HG02588 (cell line): Measurements from ENCODE around the gene SKAP2.

Experiments
- ATAC-seq: cut with Tn5 transposase; IDR thresholded peaks from one replicate; pipeline ENCODE4 v1.9.1; 2021; ENCODE audit warnings: mild to moderate bottlenecking, moderate library complexity; ENCODE audit not compliant: unreplicated experiment

Gene SKAP2

DNA sequence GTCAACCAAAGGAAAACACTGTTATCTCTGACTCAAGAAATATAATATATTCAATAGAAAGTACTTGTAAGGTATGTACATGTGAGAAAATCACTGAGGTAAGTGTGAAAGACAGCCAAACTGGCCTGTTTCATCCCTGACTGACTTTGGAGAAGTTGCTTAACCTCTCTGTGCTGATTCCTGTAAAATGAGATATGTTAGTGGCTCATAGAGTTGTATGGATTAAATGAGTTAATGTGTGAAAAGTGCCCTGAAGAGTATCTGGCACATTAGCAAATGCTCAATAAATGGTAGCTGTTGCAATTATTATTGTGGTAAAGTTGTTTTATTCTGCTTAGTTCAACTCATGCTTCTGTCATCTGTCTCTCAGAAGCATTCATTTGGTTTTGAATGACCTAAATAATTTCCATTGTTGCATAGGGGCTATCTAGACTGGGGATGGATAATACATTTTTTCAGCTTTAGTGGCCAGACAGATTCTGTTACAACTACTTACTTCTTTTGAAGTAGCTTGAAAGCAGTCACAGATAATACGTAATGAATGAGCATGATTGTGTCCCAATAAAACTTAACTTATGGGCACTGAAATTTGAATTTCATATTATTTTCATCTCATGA is 84.3 kb downstream of the SKAP2 start:
- ATAC-seq, result no peak

DNA sequence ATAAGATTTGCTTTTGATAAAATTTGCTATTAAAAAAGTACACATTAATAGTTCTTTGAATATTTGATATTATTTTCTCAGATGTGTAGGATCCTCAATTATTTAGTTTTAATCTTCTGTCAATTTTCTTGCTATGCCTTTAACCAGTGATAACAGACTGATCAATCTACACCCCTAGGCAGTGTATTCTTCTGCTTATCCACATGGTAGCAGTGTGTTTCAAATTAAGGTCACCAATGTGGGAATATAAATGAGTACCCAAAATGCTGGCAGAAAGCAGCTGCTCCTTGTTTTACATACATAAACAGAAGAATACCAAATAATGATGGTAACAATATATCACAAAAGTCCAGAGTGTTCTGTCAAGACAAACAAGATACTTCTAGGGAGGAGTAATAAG is 87.0 kb downstream of the SKAP2 start:
- ATAC-seq, result no peak

DNA sequence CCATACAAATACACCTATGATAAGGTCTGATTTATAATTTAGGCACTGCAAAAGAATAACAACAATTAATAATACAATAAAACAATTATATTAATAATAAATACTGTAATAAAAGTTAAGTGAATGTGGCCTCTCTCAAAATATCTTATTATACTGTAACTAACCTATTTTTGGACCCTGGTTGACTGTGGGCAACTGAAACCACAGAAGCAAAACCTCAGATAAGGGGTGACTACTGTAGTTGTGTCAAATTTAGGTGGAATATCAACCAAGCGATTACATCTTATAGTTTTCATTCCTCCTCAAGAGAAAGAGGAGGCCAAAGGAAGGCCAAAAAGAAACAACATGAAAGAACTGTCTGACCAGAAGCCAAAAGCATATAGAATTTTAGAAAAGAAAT is 103.9 kb downstream of the SKAP2 start:
- ATAC-seq, result no peak

DNA sequence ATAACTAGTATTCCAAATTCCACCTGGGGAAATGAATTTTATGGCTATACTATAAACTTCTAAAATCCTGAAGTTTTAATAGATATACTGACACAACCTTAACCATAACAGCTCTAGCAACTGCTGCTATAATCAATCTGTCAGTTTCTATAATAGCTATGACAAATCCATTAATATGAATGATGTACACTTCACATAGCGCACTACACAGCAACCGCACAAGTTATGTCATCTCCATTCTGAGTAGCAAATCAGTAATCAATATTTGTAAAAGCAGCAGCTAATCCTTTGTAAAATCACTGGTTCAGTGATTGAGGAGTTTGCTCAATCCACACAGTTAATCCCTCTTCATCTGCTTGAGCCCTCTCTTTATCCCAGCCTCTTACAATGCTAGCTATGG is 105.3 kb downstream of the SKAP2 start:
- no peak for ATAC-seq

DNA sequence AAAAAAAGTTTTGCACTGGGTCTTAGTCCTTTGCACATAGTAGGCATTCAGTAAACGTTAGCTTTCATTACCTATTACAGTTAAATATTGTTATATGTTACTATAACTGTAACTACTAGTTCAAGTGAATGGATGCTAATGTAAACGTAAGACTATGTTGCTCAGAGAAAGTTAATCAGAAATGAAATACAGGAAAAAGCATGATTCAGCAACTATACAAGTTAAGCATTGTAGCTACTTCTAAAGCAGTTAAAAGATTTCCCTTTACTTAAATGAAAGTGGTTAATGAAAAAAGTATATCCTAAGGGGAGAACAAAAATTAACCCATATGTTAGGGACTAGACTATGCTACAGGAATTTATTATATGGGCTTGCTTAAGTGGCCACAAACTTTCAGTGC is 121.2 kb downstream of the SKAP2 start:
- no peak for ATAC-seq

DNA sequence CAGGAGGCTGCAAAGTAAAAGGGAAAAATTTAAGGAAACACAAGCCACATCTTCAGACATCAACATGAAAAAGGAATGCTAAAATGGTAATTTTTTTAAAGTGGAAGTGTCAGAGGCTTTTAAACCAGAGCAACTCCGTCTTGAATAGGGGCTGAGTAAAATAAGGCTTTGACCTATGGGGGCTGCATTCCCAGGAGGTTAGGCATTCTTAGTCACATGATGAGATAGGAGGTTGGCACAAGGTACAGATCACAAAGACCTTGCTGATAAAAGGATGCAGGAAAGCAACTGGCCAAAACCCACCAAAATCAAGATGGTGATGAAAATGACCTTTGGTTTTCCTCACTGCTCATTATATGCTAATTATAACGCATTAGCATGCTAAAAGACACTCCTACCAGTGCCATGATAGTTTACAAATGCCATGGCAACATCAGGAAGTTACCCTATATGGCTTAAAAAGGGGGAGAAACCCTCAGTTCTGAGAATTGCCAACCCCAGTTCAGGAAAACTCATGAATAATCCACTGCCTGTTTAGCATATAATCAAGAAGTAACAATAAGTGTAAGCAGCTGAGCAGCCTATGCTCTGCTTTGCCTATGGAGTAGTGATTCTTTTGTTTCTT is 128.3 kb downstream of the SKAP2 start:
- ATAC-seq, result no peak

DNA sequence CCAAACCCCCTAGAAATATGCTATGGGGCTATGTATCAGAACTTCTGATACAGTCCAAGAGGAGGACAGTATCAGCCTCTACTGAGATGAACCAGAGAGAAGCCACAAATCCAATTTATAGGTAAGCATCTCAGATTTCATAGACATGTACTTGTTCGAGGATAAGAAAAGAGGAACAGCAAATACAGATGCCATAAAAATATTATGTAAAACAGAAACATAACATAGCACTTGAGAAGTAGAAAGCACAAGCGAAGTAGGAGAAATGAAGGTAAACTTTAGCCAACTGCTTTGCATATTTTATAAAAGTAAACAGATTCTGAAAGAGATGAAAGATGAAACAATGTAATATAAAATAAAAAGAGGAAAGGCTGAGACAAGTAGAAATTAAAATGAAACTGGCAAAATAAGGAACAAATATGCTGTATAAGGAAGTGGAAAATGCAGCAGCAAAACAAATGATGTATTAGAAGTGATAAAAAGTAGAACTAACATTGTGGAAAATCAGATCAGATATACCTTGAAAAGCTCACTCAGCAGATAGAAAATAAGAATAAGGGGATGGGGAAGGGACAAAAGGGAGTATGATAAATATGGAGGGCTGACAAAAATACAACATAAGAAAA is 135.1 kb downstream of the SKAP2 start:
- ATAC-seq, result no peak

DNA sequence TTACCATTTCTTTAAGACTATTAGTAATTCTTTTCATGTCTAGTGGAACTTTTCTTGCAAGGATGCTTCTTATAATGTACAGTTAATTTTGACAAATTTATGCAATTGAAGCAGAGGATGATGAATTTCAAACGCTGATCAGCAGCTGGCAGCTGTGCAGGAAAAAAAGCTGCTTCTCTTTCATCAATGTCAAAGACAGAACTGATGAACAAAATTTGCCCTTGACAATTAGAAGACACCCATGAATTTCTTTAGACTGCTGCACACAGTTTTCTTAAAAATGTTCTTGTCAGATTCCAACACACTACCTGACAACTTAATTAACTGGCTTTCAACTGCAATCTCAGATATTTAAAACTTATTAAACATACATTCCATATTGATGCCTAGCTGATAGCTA is 138.3 kb downstream of the SKAP2 start:
- ATAC-seq, result no peak

DNA sequence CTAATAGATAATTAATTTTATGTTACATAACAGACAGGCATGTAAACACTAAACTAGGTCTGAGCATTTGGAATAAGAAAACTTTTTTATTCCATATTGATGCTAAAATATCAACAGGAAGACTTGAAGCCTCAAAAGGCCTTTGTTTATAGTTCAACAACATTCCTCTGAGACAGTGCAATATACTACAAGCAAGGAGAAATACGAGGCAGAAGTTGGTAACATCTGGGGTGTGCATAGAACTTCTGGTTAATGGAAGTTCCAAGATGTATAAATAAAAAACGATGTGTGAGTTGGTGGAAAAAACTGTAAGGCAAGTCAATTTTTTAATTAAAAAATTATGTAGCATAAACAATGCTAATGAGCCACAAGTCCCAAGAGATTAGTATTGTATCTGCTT is 139.6 kb downstream of the SKAP2 start:
- ATAC-seq, result no peak

DNA sequence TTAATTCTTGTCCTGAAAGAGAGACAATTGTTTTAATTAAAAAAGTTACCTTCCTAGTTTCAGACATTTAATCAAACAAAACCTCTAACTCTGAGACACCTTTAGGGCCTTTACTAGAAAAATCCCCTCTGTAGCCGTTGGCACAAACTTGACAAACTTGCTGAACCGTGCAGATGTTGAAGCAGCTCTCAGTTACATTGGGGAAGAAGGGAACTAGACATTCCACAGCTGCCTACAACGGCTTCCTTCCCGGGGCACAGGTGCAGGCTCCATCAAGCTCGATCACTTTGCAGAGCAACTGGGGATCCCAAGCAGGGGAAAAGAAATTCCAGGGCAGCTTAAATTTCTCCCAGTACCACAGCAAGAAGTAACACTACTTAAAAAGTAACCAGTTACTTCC is 141.3 kb downstream of the SKAP2 start:
- no peak for ATAC-seq

DNA sequence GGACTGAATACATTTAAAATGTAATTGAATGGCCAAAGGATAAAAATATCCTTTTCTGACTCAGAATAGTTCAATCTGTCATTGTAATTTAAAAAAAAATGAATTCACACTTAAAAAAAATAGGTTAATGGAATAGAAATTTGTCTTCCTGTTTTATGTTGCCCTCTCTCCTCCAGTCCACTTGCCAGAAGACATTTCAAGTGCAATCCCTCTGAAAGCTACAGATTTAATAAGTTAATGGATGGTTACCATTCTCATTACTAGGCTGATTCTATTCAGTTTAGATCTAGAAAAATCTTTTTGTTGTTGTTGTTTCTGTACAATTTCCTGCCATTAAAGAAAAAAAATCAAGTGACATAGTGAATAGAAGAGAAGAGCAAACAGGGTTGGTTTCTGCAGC is 142.9 kb downstream of the SKAP2 start:
- ATAC-seq, result no peak

DNA sequence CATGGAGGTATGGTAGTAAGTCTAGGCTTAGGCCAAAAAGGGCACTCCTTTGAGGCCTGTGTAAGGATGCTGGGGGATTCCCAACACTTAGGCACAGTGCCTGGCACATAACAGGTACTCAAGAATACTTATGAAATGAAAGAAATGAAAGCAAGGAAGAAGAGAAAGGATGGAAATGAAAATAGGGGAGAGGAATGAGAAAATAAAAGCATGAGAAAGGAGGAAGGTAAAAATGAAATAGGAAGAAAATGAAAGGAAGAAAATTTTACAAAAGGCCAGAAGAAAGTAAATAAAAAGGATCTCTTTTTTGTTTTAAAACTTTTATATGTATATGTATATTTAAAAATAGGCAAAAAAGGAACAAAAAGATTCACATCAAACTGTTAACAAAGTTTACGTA is 146.3 kb downstream of the SKAP2 start:
- no peak for ATAC-seq

DNA sequence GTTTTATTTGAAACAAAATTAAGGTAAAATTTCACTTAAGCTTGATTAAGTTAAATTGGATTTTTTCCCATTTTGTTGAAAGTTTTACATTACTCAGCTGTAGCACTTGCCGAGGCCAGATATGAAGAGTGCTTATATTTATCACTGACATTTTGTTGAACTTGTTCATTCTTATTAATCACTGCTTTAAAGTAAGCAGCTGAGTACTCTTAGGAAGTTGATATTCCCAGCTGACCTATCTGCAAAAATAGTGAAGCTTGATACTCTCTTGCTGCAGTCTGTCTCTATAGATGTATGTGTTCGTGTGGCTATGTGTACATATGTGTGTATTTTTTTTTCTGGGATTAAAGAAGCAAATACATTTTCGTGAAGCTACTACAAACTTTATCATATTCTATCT is 150.0 kb downstream of the SKAP2 start:
- no peak for ATAC-seq

DNA sequence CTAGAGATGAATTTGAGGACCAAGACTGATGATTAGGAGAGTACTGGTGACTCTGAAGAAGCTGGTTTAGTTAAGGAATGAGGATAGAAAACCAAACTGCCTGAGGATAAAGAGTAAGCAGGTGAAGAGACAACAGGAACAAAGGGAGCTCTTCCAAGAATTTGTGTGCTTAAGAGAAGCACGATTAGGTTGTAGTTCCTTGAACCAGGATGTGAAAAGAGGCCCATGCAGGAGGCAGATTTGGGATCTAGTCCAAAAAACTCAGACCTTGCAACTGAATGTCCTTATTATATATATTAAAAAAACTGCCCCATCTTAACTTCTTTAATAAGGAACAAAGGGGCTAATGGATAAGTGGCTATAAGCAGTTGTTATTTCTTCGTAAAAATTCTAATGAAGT is 150.4 kb downstream of the SKAP2 start:
- no peak for ATAC-seq

DNA sequence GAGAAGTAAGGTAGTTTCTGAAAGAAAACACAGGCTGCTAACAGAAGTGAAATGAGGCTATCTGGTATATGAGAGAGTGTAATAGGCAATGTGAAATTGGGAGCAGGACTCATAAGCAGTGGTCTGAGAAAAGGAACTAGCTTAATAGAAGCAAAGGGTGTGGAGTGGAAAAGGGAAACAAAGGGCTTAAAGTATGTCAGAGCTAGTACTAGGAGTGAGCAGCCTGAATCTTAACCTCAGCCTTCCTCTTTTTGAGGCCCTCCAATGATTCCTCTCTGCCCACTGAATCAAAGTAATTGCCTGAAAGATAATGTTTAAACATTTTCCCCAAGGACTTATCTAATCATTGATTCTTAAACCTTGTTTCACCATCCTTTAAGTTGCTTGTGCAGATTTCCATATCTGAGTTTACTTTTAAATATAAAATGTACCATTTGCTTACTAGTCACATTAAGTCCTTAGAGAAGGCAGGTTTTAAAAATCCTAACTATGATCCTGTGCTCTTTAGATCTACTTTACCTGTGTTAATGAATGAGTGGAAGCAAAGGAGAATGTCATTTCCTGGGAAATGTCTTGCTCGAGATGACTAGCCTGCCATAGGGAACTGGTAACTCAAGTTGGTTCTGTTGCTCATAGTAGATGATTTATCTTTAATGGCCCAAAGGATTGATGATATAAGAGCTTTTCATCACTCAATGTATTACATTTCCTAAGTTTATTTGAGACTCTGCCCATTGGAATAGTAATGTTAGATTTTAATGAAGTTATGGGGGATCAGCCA is 155.0 kb downstream of the SKAP2 start:
- no peak for ATAC-seq

DNA sequence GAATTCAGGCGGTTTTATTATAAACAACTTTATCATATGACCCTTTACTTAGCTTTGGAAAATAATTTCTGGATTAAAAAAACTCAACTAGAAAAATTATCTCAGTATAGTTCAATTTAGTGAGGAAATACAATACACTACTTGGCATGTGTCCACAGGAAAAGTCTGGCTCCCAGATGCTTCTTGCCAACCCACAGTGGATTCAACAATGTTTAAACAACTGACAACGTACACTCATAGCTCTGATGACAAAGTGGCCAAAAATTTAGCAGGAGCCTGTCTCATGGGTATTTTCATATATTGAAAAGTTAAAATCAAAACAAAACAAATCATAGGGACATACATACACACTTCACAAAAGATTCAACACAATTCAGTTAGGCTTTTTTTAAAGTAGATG is 158.8 kb downstream of the SKAP2 start:
- ATAC-seq, result no peak

DNA sequence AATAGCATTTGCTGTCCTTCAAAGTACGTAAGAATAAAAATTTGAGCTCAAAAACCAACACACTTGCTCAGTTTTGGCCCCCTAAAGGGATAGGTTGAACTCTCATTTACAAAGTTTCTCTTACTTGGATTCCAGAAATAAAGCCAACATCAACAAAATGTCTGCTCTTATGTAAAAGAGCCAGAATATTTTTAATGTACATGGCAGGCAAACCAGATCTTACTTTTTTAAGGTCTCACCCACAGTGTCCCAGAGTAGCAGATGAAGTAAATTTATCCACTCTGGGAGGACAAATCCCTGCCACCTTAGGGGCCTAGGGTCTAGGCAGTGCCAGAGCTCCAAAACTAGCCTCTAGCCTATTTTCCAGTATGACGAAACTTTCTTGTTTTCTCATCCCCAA is 159.6 kb downstream of the SKAP2 start:
- no peak for ATAC-seq

DNA sequence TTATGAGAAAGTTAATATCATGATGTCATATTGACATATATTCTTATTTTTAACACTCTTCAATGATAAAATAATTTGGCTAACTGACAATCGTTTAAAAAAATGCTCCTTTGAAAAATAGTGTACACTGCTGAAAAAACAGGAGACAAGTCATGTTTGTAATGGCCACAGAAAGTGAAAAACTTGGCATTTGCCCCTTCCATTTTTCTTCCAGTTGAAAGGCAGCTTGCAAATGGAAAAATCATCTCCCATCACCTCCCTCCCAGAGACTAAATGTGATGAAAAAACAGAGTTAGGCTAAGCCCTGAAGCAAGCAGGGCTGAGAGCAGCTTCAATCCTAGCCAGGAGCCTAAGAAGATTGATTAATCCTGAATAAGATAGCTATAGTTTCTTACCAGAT is 160.4 kb downstream of the SKAP2 start:
- no peak for ATAC-seq

DNA sequence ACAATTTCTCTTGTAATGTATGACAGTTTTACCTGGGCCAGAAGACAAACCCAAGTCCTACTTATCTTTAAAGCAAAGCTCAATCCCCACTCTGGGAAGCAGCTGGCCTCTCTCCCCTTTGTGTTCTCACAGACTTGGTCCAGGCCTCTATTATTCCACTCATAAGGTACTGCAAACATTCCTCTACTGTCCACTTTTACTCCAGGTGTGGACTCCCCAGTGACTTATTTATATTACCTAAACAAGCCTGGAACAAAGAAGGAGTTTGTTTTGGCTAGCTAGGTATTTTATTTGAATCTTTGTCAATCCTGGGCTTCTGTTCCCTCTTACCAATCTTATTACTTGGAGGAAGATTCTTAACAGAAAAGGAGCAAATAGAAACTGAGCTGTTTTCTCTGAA is 163.5 kb downstream of the SKAP2 start:
- ATAC-seq, result no peak

DNA sequence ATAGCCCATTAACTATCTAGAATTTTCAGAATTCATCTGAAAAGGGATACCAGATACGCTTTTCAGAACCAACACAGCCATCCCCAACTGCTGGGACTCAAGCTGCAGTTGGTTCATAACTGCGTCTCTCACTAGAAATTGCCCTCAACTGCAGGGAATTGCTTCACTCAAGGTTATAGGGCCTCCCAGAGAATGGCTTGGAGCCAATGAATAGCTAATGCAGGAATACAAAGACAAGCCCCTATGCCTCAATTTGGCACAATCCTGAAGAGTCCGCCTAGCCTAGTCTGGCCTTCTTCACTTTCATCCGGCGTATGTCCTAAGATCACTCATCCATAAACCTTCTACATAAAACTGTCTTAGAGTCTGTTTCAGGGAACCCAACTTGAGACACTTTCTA is 164.0 kb downstream of the SKAP2 start:
- no peak for ATAC-seq

DNA sequence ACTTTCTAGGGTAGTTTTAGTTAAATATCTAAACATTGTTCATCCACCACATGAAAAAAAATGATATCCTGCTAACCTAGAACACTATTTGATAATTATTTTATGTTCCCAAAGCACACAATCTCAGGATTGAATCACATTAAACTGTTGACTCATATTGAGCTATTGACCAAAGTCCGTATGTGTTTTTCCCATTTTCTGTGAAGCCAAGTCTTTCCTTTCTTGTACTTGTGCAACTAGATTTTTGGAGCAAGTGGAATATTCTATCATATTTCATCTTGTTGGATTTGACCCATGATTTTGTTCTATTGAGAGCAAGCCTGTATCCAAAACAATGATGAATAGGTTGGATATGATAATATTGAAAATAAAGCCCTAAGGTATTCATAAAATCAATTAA is 164.6 kb downstream of the SKAP2 start:
- no peak for ATAC-seq

DNA sequence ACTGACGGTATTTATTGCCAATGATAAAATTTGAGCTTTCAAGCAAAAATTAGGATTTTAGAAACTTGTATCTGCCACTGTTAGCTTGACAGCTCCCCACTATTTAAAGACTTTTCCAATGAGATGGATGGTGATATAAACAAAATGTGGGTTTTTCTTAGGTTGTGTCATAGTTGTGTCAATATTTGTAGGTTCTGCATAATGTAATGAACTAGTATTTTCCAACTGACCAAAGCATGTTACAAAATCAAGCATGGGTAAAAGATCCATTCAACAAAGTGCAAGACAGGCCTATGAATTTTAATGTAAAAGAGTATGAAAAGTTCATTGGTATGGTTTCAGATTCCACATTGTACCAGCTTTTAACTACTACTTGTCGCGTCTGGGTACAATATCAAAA is 165.6 kb downstream of the SKAP2 start:
- no peak for ATAC-seq
